Measurements from ENCODE around the gene PTAFR.

PTAFR gene

GRCh38 chr1:28175955-28176485, 470 bp downstream of the PTAFR start:
- DNase-seq = no peak

- no peak for DNase-seq
Observed at GRCh38 chr1:28173980-28174297, 2.6 kb downstream of the PTAFR start.

DNA sequence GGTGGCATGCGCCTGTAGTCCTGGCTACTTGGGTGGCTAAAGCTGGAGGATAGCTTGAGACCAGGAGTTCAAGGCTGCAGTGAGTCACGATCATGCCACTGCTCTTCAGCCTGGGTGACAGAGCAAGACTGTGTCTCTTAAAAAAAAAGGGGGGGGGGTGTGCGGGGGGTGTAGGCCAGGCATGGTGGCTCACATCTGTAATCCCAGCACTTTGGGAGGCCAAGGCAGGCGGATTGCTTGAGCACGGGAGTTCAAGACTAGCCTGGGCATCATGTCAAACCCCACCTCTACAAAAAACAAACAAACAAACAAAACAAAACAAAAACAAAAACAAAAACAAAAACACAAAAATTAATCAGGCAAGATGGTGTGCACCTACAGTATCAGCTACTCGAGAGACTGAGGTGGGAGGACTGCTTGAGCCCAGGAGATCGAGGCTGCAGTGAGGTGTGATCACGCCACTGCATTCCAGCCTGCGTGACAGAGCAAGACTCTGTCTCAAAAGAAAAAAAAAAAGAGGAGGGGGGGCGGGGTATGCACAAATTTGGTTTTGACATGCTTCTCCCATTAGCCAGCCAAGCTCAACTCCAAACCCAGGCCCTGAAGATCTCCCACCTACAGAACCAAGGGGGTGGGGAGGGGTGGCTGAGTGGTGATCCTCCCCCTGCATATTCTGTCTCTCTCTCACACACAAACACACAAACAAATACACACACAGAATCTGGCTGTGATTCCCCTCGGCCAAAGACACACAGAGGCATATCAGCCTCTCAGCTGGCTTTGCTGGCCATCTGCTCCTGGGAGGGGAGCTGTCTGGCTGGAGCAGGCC, 3.1 kb downstream of the PTAFR start:
- no peak for DNase-seq

DNA sequence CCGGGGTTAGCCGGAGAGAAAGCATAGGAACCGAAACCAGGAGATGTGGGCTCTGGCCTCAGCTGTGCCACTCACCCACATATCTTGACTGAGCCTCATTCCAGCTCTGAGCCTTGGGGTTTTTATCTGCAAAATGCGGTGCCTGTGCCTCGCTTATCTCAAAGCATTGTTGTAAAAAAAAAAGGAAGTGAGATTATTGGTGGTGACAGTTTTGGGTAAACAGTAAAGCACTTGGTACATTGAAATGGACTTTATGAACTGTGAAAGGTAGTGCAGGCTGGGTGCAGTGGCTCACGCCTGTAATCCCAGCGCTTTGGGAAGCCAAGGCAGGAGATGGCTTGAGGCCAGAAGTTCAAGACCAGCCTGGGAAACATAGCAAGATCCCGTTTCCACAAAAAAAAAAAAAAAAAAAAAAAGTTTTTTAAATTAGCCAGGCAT, 3.8 kb downstream of the PTAFR start:
- DNase-seq = peak; percentile 98

- DNase-seq = no peak
Observed at GRCh38 chr1:28171246-28171645, 5.2 kb downstream of the PTAFR start.

- DNase-seq = no peak
Observed at GRCh38 chr1:28170001-28170596, 6.4 kb downstream of the PTAFR start.

DNA sequence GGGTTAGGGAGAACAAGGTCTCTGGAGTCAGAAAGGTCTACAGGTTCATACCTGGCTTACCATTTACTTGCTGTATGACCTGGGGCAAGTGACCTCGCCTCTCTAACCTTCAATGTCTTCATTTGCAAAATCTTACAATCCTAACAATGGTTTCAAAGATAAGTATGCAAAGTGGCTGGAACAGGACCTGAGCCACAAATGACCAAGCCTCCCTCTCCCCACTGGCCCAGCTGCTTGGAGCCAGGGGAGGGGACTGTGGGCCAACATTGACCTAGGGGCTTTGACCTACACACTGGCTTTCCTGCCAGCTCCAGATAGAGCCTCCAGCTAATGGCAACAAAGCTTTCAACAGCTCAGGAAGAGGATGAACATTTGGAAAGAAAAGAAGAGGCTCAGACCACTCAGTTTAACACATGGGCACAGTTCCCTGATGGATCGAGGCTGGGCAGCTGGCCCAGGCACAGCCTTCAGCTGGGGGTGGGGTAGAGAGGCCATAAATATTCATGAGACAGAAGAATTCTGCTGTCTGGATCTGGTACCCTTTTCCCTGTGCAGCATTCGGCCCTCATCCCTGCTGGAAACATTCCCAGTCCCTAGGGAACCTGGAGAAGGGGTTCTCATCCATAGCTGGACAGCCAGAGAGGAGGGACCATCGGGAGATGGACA, 12.9 kb downstream of the PTAFR start:
- DNase-seq = no peak

DNA sequence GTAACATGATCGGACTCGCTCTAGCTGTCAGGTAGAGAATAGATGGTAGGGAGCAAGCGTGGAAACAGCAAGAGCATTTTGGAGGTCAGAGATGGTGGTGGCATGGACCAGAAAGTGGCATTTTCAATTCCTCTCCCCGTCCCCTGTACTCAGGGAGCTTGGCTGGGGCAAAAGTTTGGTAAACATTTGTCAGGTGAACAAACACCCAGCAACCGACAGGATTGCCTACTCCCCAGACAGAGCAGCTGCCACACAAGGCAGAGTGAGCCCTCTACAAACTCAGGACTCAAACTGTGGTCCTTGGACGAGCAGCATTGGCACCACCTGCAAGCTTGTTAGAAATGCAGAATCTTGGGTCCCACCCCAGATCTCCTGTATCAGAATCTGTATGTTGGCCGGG, 14.3 kb downstream of the PTAFR start:
- no peak for DNase-seq

DNA sequence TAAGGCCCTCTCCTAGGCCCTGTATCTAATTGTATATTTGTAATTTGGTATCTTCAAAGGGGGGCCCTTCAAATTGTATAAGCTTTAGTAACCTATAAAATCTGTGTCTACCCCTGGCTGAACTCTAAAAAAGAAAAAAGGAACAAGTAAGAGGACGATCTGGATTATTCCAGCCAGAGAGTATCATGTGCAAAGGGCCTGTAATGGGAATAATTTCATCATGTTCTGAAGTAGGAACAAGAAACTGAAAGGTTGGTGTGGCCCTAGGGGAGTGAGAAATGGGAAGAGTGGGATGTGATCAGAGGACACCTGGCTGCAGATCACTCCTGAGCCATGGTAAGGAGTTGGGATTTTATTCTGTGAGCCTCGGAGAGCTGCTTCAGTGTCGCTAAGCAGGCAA, 14.7 kb downstream of the PTAFR start:
- DNase-seq = no peak

- DNase-seq = no peak
Observed at GRCh38 chr1:28160782-28161266, 15.7 kb downstream of the PTAFR start.

GRCh38 chr1:28159680-28160079, 16.8 kb downstream of the PTAFR start:
- no peak for DNase-seq

- DNase-seq = no peak
Observed at GRCh38 chr1:28159243-28159642, 17.2 kb downstream of the PTAFR start.

DNA sequence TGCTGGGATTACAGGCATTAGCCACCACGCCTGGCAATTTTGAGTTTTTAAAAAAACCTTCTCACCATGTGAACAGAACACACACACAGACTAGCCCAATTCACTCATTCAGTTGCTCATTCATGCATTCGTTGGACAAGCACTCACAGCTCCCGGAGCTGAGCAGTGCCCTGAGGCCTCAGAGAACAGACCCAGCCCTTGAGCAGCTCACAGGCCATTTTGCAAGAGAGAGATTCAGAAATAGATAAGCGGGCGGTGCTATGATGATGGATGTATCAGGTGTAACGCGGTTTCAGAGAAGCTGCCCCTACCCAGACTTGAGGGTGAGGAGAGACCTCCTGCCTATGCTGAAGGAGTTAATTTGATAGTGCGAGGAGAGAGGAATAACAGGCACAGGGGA, 18.6 kb downstream of the PTAFR start:
- no peak for DNase-seq

- peak; percentile 57 for DNase-seq
Observed at GRCh38 chr1:28156821-28157220, 19.7 kb downstream of the PTAFR start.

DNA sequence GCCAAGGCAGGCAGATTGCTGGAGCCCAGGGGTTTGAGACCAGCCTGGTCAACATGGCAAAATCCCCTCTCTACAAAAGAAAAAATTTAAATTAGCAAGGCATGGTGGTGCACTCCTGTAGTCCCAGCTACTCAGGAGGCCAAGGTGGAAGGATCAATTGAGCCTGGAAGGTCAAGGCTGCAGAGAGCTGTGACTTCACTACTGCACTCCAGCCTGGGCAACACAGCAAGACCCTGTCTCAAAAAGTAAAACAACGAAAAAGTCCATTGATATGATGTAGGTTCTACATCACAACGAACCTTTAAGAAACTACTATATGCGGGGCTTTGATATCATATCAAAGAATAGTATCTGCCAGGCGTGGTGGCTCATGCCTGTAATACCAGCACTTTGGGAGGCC, 20.9 kb downstream of the PTAFR start:
- no peak for DNase-seq

DNA sequence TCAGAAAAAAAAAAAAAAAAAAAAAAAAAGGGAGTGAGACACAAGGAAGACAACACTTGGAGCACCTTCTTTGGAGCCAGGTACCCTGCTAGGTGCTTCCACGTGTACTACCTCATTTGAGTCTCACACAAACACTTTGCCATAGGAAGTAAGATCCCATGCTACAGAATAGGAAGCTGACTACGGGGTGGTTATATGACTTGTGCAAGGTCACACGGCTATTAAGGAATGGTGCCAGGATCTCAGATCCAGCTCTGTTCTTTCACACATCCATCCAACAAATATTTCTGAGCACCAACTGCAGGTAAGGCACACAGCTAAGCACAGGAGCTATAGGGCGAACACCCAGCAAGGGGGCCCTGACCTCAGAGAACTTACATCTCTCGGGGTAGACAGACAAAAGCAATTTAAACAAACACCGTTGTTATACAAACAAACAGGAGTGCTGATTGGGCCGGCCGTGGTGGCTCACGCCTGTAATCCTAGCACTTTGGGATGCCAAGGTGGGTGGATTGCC, 22.4 kb downstream of the PTAFR start:
- no peak for DNase-seq

- no peak for DNase-seq
Observed at GRCh38 chr1:28150125-28150780, 26.2 kb downstream of the PTAFR start.

DNA sequence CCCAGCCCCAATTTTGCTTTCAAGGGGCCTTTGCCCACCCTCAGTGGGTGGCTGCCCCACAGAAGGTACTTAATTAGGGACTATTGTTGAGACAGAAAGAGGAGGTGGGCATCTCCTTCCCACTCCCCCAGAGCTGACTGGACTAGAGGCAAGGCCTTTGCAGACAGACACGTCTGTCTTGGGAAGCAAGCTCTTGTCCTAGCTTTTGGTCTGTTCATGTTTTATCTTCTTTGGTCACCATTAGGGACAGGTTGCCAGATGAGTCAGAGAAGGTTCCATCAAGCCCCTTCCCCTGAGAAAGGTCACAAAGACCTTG, 27.7 kb downstream of the PTAFR start:
- no peak for DNase-seq

DNA sequence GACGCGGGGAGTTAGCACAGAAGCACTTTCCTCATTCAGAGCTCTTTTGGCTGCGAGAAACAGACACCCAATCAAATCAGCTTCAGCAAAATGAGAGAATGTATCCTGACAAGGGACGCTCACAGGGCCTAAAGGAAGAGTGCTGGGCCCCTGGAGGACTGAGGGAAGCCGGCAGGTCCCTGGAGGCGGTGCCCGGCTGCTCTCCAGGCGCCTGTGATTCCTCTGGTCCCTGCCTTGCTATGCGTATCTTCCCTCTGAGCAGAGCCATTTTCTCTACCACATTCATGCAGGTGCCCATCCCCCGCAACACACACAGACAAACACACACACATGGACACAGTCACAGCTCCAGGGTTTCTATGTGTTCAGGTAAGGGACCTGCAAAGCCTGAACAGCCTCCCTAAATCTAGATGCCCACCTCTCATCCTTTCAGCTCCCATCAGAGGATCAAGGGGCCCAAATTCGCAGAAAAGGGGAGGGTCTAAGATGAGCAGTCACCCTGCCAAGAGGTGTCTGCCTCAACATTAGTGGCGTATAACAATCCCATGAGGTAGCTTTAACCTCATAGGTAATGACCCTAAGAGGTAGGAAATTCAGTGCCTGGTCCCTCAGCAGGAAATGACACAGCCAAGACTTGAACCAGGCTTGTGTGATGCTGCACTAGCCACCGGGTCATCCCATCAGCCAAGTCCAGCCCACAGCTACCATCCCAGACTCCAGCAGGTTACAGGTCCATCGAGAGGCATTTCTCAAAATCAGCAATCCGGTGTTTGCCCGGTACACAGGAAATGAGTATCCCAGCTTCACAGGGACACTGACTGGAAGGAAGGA, 29.0 kb downstream of the PTAFR start:
- DNase-seq = no peak

DNA sequence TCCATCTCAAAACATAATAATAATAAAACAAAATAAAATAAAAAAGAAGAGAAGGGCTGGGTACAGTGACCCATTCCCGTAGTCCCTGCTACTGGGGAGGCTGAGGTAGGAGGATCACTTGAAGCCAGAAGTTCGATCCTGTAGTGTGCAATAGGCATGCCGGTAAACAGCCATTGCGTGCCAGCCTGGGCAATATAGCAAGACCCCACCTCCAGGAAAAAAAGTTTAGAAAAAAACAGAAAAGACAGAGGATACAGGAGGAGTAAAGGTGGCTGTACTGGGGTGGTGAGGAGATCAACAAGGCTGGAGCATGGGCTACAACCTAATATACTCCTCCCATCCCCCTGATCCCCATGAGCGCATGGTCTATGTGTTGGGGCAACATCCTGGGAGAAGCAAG, 30.8 kb downstream of the PTAFR start:
- DNase-seq = no peak

DNA sequence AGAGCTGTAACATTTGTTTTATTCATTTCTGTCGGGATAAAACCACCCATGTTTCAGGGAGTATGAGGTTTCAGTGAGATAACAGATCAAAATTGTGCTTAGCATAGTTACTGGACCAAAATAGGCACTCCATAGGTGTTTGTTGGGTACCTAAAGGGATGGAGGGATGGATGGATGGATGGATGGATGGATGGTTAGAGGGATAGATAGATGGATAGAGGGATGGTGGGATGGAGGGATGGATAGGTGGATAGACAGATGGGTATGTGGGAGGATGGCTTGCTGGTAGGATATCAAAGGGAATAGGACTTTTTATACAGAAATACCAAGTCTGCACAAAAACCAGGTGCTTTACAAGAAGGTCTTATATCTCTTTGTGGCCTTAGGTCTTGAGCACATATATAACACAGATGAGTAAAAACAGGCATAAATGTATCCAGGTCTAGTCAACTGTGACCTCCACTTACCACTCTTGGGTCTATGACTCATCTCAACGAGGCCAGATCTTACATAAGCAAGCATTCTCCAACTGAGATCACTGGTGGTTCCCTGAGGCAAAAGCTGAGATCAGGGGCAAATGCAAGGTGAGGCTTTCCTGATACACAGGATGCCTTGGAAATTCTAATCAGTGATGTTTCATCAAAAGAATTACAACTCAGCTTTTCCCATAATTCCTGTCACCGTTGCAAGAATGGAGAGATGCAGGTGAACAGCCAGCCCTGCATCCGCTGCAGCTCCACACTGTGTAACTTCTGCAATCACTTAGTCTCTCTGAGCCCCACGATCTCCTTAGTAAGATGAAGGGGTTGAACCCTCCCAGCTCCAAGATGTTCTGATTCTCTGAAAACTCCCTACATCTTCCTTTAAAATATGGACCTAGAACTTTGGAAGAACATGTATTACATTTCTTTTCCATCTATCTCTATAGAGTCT, 32.0 kb downstream of the PTAFR start:
- no peak for DNase-seq

Measured in hematopoietic multipotent progenitor cell treated with erythropoietin and hydrocortisone succinate and interleukin-3 and kit ligand, for 4 days (in vitro differentiated cells).